Measurements from ENCODE around the gene RER1.

- TF ChIP-seq POLR2A (IDR thresholded peaks at IDR 0.05; ENCODE audit: low read length) (no peak), GATA1 (IDR thresholded peaks at IDR 0.05; ENCODE audit: low read depth, low read length) (no peak)
Measured at GRCh38 chr1:2408456-2408855, 16.8 kb downstream of the RER1 start.

All from erythroblast (primary cell).